Fibroblast of pulmonary artery (primary cell): ENCODE measurements around the gene SURF1.
"Not testable (repeated sequence)": the region's sequence is repeated elsewhere in the genome, so short reads cannot be mapped to it uniquely, and the experiment has no call there.

ENCODE experiments used
- DNase-seq: peaks from one replicate; pipeline ENCODE4 v3.0.0-alpha.2; 2010; ENCODE audit warnings: low read depth
- H3K4me3 ChIP-seq: replicated peaks from 2 replicates; pipeline ENCODE4 v1.5.1; 2011; ENCODE audit warnings: low read depth, mild to moderate bottlenecking, control low read depth, low read length, moderate library complexity
- CTCF ChIP-seq: IDR thresholded peaks from 2 replicates; pipeline ENCODE4 v1.5.1; 2011; ENCODE audit warnings: mild to moderate bottlenecking, control low read depth, low read length, inconsistent platforms; ENCODE audit errors: missing control alignments

The SURF1 gene

DNA sequence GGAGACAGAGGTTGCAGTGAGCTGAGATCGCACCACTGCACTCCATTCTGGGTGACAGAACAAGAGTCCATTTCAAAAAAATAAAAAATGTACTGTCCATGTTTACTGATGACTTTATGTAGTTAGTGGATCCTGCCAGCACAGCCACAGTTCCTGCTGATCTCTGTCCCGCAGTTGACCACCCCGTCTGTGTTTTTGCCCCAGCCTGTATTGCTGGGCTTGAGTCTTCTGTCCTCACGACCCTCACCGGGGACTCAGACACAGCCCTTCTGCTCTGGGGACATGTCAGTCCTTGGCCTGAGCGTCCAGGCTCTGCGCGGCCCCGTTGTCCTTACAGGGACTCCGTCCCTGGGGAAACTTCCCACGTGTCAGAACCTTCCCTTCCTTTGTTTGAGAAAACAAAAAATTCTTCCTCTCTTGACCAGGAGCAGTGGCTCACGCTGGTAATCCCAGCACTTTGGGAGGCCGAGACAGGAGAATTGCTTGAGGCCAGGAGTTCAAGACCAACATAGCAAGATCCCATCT, 34.8 kb downstream of the SURF1 start:
- TF ChIP-seq CTCF: no peak
- DNase-seq: no peak
- H3K4me3 ChIP-seq: no peak overlapping the region

GRCh38 chr9:133320421-133320881, 35.8 kb downstream of the SURF1 start:
- no peak for DNase-seq
- TF ChIP-seq CTCF: no peak
- no peak overlapping the region for H3K4me3 ChIP-seq

- DNase-seq, H3K4me3 ChIP-seq: not testable (repeated sequence)
Observed at GRCh38 chr9:133317551-133317950, 38.7 kb downstream of the SURF1 start.

- no peak overlapping the region for H3K4me3 ChIP-seq
- no peak for DNase-seq
- no peak for TF ChIP-seq CTCF
Observed at GRCh38 chr9:133315997-133316396, 40.3 kb downstream of the SURF1 start.

DNA sequence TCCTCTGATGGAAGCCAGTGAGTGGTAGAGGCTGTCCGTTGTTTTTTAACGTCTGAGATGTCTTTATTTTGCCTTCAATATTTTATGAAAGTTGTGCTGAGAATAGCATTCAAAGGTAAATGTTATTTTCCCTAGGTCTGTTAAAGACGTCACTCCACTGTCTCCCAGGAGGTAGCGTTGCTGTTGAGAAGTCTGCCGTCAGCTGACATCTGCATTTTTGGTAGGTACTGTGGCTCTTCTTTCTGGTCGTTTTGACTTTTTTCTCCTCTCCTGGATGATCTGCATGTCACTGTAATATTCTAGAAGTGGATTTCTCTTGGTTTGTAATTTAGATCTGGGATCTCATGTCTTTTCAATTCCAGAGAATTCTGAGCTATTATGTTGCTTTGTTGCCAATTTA, 46.7 kb downstream of the SURF1 start:
- H3K4me3 ChIP-seq: no peak overlapping the region
- no peak for DNase-seq
- no peak for TF ChIP-seq CTCF

GRCh38 chr9:133307301-133307700, 49.0 kb downstream of the SURF1 start:
- DNase-seq: no peak
- H3K4me3 ChIP-seq: no peak overlapping the region
- TF ChIP-seq CTCF: no peak

- no peak overlapping the region for H3K4me3 ChIP-seq
- no peak for DNase-seq
- no peak for TF ChIP-seq CTCF
Observed at GRCh38 chr9:133306242-133307204, 49.8 kb downstream of the SURF1 start.
